GM21515 (cell line): ENCODE results near the gene PPP1R37.

Experiments
- ATAC-seq: cut with Tn5 transposase; IDR thresholded peaks from one replicate; pipeline ENCODE4 v1.9.1; 2021; ENCODE audit not compliant: unreplicated experiment

PPP1R37 gene

GRCh38 chr19:45151821-45152503 lies 59.0 kb downstream of the PPP1R37 start:
- ATAC-seq: no peak

DNA sequence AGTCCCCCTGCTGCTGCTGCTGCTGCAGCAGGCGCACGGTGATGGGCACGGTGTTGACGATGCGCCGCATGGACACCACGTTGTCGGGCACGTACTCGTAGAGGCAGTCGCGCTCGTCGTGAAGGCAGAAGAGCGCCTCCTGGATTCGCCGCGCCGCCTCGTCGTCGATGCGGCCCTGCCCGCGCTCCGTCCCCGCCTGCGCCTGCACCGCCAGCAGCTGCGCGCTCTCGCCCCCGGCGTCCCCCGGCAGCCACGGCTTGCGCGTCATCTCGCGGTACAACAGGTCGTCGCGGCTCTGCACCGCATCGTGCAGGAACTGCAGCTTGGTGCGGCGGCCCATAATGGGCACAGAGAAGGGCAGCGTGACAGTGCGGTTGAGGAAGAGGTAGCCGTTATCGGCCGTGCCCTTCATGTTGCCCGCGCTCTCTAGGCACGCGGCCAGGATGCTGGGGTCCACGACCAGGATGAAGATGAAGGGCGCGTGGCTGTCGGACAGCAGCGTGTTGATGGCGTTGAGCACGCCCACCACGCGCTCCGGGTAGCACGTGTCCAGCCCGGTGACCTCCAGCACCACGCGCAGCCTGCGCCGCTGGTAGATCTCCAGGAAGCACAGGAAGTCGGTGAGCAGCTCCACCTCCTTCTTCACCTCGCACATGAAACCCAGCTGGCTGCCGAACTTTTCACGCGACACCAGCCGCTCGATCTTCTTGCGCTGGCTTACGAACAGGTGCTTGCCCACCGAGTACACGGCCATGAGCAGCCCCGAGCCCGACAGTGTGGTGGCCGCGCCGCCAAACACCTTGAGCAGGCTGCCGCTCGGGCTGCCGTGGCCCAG lies 59.7 kb downstream of the PPP1R37 start:
- ATAC-seq: no peak

DNA sequence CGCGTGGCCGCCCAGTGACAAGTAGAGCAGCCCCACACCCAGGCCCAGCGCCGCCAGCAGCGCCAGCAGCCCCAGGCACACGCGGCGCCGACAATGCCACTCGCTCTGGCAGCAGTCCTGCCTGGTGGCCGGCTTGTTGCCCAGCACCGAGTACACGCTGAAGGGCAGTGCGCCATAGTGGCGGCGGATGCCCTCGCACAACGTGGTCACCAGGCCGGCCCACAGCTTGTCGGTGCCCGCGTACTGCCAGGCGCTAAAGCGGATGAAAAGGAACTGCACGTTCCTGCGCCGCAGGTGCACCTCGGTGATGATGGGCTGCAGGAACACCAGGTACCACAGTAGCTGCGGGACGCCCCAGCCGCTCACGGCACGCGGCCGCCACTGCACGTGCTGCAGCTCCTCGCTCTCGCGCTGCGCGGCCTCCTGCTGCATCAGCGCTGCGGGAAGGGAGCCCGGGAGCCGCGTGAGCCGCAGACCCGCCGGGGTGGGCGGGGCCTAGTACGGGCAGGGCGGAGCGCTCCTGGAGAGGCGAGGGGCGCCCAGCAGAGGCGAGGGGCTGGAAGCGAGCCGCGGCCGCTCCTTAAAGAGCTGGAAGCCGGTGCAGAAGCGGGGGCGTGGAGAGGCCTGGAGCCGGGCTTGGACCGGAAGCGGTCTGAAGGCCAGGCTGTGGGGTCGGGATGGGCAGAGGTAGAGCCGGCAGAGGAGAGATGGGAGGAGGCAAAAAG lies 60.5 kb downstream of the PPP1R37 start:
- ATAC-seq: no peak

DNA sequence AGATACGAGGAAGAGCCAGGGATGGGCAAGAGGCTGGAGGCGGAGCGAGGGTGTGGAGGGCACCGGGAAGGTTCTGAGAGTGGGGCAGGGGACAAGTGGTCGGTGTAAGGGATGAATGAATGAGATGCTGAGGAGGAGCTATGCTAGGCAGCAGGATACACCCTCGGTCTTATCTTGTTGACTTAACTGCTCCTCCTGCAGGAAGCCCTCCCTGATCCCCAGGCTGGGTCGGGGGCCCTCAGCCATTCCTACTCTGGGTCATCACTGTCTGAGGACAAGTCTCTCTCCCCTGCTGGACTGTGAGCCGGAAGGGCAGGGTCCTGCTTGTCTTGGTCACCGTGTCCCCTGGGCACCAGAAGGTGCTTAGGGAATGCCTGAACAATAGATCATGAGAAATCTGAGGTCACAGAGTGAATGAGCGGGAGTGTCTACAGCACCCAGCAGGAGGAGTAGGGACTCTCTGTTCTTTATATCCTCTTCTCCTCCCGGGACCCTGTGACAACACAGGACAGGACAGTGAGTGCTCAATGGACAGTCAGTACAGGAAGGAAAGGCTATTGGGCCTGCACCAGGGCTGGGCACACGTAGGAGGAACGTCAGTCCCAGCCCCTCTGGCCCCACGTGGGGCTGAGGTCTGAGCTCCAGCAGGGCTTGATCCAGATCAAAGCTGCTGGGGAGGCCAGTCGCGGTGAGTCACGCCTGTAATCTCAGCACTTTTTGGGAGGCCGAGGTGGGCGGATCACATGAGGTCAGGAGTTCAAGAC lies 61.3 kb downstream of the PPP1R37 start:
- ATAC-seq: no peak

GRCh38 chr19:45156011-45156630 lies 63.1 kb downstream of the PPP1R37 start:
- no peak for ATAC-seq

GRCh38 chr19:45156751-45157150 lies 63.8 kb downstream of the PPP1R37 start:
- ATAC-seq: no peak

DNA sequence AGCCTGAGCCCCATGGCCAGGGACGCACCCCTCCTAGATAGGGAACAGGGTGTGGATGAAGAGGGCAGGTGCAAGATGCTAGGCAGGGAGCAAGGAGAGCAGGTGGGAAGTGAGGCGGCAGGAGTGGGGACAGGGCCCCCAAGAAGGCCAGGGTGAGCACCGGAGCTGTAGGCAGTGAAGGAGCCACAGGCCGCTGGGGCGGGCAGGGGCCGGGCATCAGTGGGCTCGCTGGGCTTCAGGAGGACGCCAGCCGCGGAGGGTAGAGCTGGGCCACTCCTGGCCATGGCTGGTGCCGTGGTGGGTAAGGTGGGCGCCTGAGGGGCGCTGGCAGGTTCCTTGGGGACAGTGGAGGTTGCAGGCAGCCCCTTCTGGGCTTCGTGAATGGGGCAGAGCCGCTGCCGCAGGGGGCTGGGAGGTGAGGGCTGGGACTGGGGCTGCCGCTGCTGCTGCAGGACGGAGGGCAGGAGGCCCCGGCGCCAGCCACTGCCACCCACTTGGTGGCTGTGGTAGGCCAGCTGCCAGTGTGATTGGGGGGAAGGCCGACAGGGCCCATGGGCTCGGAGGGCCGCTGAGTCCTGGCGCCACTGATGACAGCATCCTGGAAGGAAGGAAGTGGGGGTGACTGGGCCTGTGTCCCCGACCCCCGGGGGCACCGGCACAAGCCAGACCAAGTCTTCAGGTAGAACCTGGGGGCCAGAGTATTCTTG lies 65.7 kb downstream of the PPP1R37 start:
- no peak for ATAC-seq

GRCh38 chr19:45159210-45159970 lies 66.4 kb downstream of the PPP1R37 start:
- ATAC-seq: no peak

DNA sequence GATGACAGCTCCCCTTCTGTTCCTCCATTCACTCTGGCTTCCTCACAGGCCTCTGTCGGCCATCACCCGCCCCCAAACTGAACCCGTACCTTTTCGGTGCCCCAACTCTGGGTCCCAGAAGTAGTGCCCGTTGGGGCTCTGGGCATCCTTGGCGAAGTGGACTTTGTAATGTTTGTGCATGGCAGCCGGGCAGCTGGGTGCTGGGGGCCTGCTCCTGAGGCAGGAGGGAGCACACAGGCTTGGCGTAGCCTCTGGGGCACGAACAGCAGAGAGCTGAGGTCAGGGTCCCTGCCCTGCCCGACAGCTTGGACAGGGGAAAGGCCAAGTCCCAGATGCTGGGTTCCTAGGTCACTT lies 67.0 kb downstream of the PPP1R37 start:
- no peak for ATAC-seq

- ATAC-seq: no peak
Measured at GRCh38 chr19:45160870-45161737, 68.1 kb downstream of the PPP1R37 start, which contains the start of gene NKPD1. Gene NKPD1, minus strand, starts transcription at chr19:45160982. Its CDS starts 832 bp downstream, at chr19:45160150.

DNA sequence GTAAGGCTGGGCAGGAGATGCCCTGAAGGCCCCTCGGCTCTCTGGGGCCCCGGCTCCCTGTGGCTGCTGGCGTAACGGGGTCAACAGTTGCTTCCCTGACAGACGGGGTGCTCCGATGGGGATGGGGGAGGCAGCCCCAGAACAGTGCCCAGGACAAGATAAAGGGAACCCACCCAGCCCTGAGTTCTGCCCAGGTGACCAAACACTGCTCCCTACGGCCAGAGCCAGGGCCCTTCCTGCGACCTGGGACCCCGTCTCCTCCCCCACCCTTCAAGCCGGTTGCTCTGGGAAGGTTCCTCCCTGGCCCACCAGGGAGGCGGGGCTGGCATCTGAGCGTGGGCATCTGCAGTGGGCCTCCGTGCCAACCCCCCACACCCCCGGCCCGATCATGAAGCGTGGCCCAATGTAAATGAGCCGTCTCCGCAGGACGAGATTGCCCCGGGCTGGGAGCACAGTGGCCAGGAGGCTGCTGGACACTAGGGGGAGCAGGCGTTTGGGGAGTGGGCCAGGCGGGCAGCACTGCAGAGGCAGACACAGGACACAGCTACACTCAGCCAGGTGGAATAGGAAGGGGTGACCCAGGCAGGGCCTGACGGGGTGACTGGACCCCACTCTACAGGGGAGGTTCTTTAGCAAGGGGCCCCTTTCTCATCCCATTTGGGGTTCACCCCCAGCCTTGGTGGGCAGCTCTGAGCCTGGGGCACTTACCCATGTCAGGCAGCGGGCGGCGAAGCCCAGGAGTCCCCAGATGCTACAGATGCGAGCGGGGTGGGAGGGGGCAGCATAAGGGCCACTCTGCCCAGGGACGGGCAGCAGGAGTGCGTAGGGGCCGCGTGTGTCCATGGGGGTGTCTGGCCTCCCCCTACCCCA lies 69.0 kb downstream of the PPP1R37 start:
- ATAC-seq: no peak

- no peak for ATAC-seq
Measured at GRCh38 chr19:45162608-45163143, 69.7 kb downstream of the PPP1R37 start.

DNA sequence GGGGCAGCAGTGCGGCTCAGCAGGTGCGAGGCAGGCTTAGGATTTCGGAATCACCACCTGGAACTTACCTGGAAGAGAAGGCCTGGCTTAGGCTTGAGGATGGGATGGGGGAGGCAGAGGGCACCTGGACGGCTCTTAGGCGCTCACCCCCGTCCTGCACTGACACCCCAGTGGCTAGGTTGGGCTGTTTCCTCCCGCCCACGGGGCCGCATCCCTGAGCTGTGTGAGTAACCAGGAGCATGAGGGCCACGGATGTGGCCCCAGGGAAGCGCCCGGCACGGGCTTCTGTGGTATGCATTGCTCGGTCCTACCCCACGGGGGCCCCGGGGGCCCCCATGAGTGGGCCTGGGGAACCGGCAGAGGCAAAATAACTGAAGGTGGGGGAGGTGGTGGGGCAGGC lies 70.2 kb downstream of the PPP1R37 start:
- no peak for ATAC-seq

GRCh38 chr19:45163751-45164460 lies 70.9 kb downstream of the PPP1R37 start:
- no peak for ATAC-seq

GRCh38 chr19:45164577-45165335 lies 71.8 kb downstream of the PPP1R37 start:
- peak; percentile 61 for ATAC-seq
